Measurements from ENCODE around the gene FAM13A.

The FAM13A gene

GRCh38 chr4:88788424-88788823 lies 268.6 kb downstream of the FAM13A start:
- no peak for DNase-seq (ENCODE audit: low spot score)

- no peak for DNase-seq (ENCODE audit: low spot score)
Observed at GRCh38 chr4:88786011-88786410, 271.0 kb downstream of the FAM13A start.

GRCh38 chr4:88780389-88780788 lies 276.6 kb downstream of the FAM13A start:
- no peak for DNase-seq (ENCODE audit: low spot score)

GRCh38 chr4:88779431-88779830 lies 277.6 kb downstream of the FAM13A start:
- DNase-seq (ENCODE audit: low spot score): no peak

GRCh38 chr4:88775529-88775928 lies 281.5 kb downstream of the FAM13A start:
- no peak for DNase-seq (ENCODE audit: low spot score)

GRCh38 chr4:88775026-88775425 lies 282.0 kb downstream of the FAM13A start:
- DNase-seq (ENCODE audit: low spot score): no peak

- no peak for DNase-seq (ENCODE audit: low spot score)
Observed at GRCh38 chr4:88771883-88772450, 285.0 kb downstream of the FAM13A start.

GRCh38 chr4:88765729-88766128 lies 291.3 kb downstream of the FAM13A start:
- no peak for DNase-seq (ENCODE audit: low spot score)

- no peak for DNase-seq (ENCODE audit: low spot score)
Observed at GRCh38 chr4:88763075-88763474, 293.9 kb downstream of the FAM13A start.

- no peak for DNase-seq (ENCODE audit: low spot score)
Observed at GRCh38 chr4:88761861-88762523, 295.0 kb downstream of the FAM13A start.

GRCh38 chr4:88761342-88761741 lies 295.6 kb downstream of the FAM13A start:
- no peak for DNase-seq (ENCODE audit: low spot score)

GRCh38 chr4:88759895-88760290 lies 297.1 kb downstream of the FAM13A start:
- no peak for DNase-seq (ENCODE audit: low spot score)

- no peak for DNase-seq (ENCODE audit: low spot score)
Observed at GRCh38 chr4:88759039-88759894, 297.7 kb downstream of the FAM13A start.

- no peak for DNase-seq (ENCODE audit: low spot score)
Observed at GRCh38 chr4:88758264-88758663, 298.7 kb downstream of the FAM13A start.

GRCh38 chr4:88757776-88758175 lies 299.2 kb downstream of the FAM13A start:
- DNase-seq (ENCODE audit: low spot score): no peak

- no peak for DNase-seq (ENCODE audit: low spot score)
Observed at GRCh38 chr4:88757067-88757466, 299.9 kb downstream of the FAM13A start.

GRCh38 chr4:88756149-88756548 lies 300.8 kb downstream of the FAM13A start:
- no peak for DNase-seq (ENCODE audit: low spot score)

- no peak for DNase-seq (ENCODE audit: low spot score)
Observed at GRCh38 chr4:88755454-88755853, 301.5 kb downstream of the FAM13A start.

- DNase-seq (ENCODE audit: low spot score): no peak
Observed at GRCh38 chr4:88754796-88755195, 302.2 kb downstream of the FAM13A start.

- no peak for DNase-seq (ENCODE audit: low spot score)
Observed at GRCh38 chr4:88753658-88754571, 303.1 kb downstream of the FAM13A start.

GRCh38 chr4:88752754-88753153 lies 304.2 kb downstream of the FAM13A start:
- DNase-seq (ENCODE audit: low spot score): no peak

- DNase-seq (ENCODE audit: low spot score): no peak
Observed at GRCh38 chr4:88752076-88752463, 304.9 kb downstream of the FAM13A start.

Data from SK-N-DZ (cell line).